Endothelial cell of umbilical vein (primary cell): Measurements from ENCODE around the gene KLHDC9. TPM values are rescaled to one million over a fixed set of nuclear protein-coding genes. Genes with fewer than 3 reads are reported as not detected.

Experiments used
- BruUV-seq: library from RNA; stranded (reverse); fragments of 400-500 nt; replicated peaks from 2 replicates; lab custom pipeline; 2021; lab: Mats Ljungman, UMichigan
- CTCF ChIA-PET: fragments of 300-600, 350-600 bp; sonication (Branson Sonifier 250); formaldehyde crosslinking; loops from one replicate; lab custom pipeline; 2021; ENCODE audit warnings: antibody characterized with exemption, inconsistent platforms; lab: Charles Lee
- POLR2A ChIA-PET: fragments of 300-600, 350-600 bp; sonication (Branson Sonifier 250); formaldehyde crosslinking; loops from one replicate; lab custom pipeline; 2021; ENCODE audit warnings: antibody characterized with exemption, inconsistent platforms; lab: Charles Lee
- DNase-seq: peaks from one replicate; pipeline ENCODE4 v3.0.0-alpha.2; 2011; ENCODE audit warnings: low read depth, low spot score
- FAIRE-seq: peaks from 2 replicates; lab custom pipeline; 2011; peaks lifted over from hg19 to GRCh38; lab: Jason Lieb, UNC
- H2AFZ ChIP-seq: 2 replicates; pipeline ENCODE4 v1.6.0; 2012; ENCODE audit warnings: low read depth, low read length, control low read depth, inconsistent platforms
- H3K27ac ChIP-seq: 2 replicates; pipeline ENCODE4 v1.5.1; 2011; ENCODE audit warnings: low read depth, mild to moderate bottlenecking, control low read depth, low read length, moderate library complexity; ENCODE audit not compliant: insufficient read depth
- H3K27me3 ChIP-seq, 2 experiments: 2 replicates each; pipeline versions ENCODE4 v1.6.0 to v1.6.1; 2011; ENCODE audit warnings: low read length in 2 of 2, mixed read lengths in 1 of 2; ENCODE audit not compliant: control insufficient read depth in 2 of 2, insufficient read depth in 2 of 2
- H3K36me3 ChIP-seq, 2 experiments: 2 replicates in 1 of 2; 3 replicates in 1 of 2; pipeline ENCODE4 v1.5.1; 2011; ENCODE audit warnings: low read length in 2 of 2, mild to moderate bottlenecking in 1 of 2, moderate library complexity in 1 of 2; ENCODE audit not compliant: control insufficient read depth in 2 of 2, insufficient read depth in 2 of 2; ENCODE audit errors: extremely low read depth in 1 of 2
- H3K4me1 ChIP-seq: 3 replicates; pipeline ENCODE4 v1.5.1; 2011; ENCODE audit warnings: mild to moderate bottlenecking, low read length; ENCODE audit not compliant: control insufficient read depth, insufficient read depth; ENCODE audit errors: extremely low read depth
- H3K4me2 ChIP-seq: 2 replicates; pipeline ENCODE4 v1.6.1; 2011; ENCODE audit warnings: low read length, control low read depth, mixed read lengths; ENCODE audit not compliant: insufficient read depth
- H3K4me3 ChIP-seq, 3 experiments: fragments of 200-600 bp in 1 of 3; sonication (generic), shearing (Covaris generic) in 1 of 3; replicated peaks in 1 of 3; 2 replicates each; pipeline ENCODE4 v1.5.1; 2011 to 2016; ENCODE audit warnings: control low read depth in 3 of 3, low read length in 3 of 3, mild to moderate bottlenecking in 2 of 3, inconsistent platforms in 1 of 3, low read depth in 1 of 3, moderate library complexity in 1 of 3; ENCODE audit not compliant: insufficient read depth in 1 of 3
- H3K79me2 ChIP-seq: 2 replicates; pipeline ENCODE4 v1.6.0; 2012; ENCODE audit warnings: low read length, inconsistent platforms; ENCODE audit not compliant: control insufficient read depth, insufficient read depth
- H3K9ac ChIP-seq: replicated peaks from 2 replicates; pipeline ENCODE3; 2011; ENCODE audit warnings: low read length, control low read depth; ENCODE audit not compliant: insufficient read depth; ENCODE audit errors: extremely low read depth
- H3K9me1 ChIP-seq: replicated peaks from 3 replicates; pipeline ENCODE4 v1.6.0; 2011; ENCODE audit warnings: mild to moderate bottlenecking, low read length; ENCODE audit not compliant: control insufficient read depth, insufficient read depth; ENCODE audit errors: extremely low read depth
- H3K9me3 ChIP-seq: replicated peaks from 2 replicates; pipeline ENCODE4 v1.5.1; 2012; ENCODE audit warnings: low read length, inconsistent platforms; ENCODE audit not compliant: control insufficient read depth, insufficient read depth
- H4K20me1 ChIP-seq: replicated peaks from 2 replicates; pipeline ENCODE3; 2011; ENCODE audit warnings: mild to moderate bottlenecking, low read length; ENCODE audit not compliant: control insufficient read depth, insufficient read depth; ENCODE audit errors: extremely low read depth
- EZH2 ChIP-seq: IDR thresholded peaks from 2 replicates; pipeline ENCODE4 v1.6.1; 2012; ENCODE audit warnings: borderline replicate concordance, low read depth, mild to moderate bottlenecking, moderate library complexity, low read length, inconsistent platforms; ENCODE audit not compliant: severe bottlenecking
- FOS ChIP-seq: IDR thresholded peaks from 2 replicates; pipeline ENCODE4 v1.6.1; 2011; ENCODE audit warnings: mild to moderate bottlenecking, low read length, moderate library complexity, borderline replicate concordance; ENCODE audit not compliant: insufficient read depth
- GATA2 ChIP-seq: IDR thresholded peaks from 2 replicates; pipeline ENCODE4 v1.7.0; 2011; ENCODE audit warnings: low read depth, mild to moderate bottlenecking, moderate library complexity, mixed read lengths, low read length; ENCODE audit not compliant: insufficient read length, insufficient read depth
- JUN ChIP-seq: IDR thresholded peaks from 2 replicates; pipeline ENCODE4 v1.6.1; 2011; ENCODE audit warnings: borderline replicate concordance, low read depth; ENCODE audit not compliant: insufficient read length, insufficient read depth
- MYC ChIP-seq: IDR thresholded peaks from one replicate; pipeline ENCODE4 v1.6.1; 2011; ENCODE audit warnings: mild to moderate bottlenecking, low read depth, low read length
- POLR2A ChIP-seq: IDR thresholded peaks from 2 replicates; pipeline ENCODE4 v1.6.1; 2012; ENCODE audit warnings: low read depth, mild to moderate bottlenecking, control low read depth, low read length
- POLR2AphosphoS5 ChIP-seq: IDR thresholded peaks from 2 replicates; pipeline ENCODE4 v1.6.1; 2012; ENCODE audit warnings: low read depth, mild to moderate bottlenecking, control low read depth, low read length, moderate library complexity; ENCODE audit not compliant: insufficient read depth
- dilution Hi-C: fragments of 300-500 bp; cut with MboI; formaldehyde crosslinking; loops from one replicate; pipeline ENCODE4 v1.15.0; 2019; ENCODE audit warnings: low sequenced_read_pairs; ENCODE audit not compliant: extremely low pct_ligation_motif_present
- intact Hi-C: fragments of 100-400 bp; cut with micrococcal nuclease; formaldehyde crosslinking; loops from one replicate; pipeline ENCODE4 v1.10.0; 2022
- polyA plus RNA-seq, 4 experiments: library from polyadenylated mRNA; depleted of rRNA in 3 of 4; stranded (reverse) in 3 of 4; unstranded in 1 of 4; fragments of >200 nt; gene quantifications; 2 replicates each; pipeline versions ENCODE4 v1.2.1 to v1.2.3, GENCODE V29; 2011 to 2012; ENCODE audit warnings: missing spikeins in 1 of 4
- total RNA-seq: library from RNA; stranded (reverse); gene quantifications from 2 replicates; pipeline ENCODE4 v1.2.3, GENCODE V29; 2021
- TF ChIP-seq, protein P1 (sequence below): IDR thresholded peaks from 2 replicates; pipeline ENCODE4 v1.6.1; 2011; ENCODE audit not compliant: insufficient read depth, insufficient read length
- TF ChIP-seq, protein P2 (sequence below), 2 donors: IDR thresholded peaks; 1 replicate in 1 of 2; 2 replicates in 1 of 2; pipeline ENCODE4 v1.5.1; 2011; ENCODE audit warnings: low read length in 2 of 2, mild to moderate bottlenecking in 2 of 2, moderate library complexity in 2 of 2, control low read depth in 1 of 2, inconsistent platforms in 1 of 2, low read depth in 1 of 2; ENCODE audit not compliant: insufficient read depth in 1 of 2; ENCODE audit errors: extremely low read depth in 1 of 2

The KLHDC9 gene
- total and polyA plus RNA-seq, 2 donors (not counting 3 experiments of a cell fraction or from before 2014, with no cell fraction given): 1.1 to 2.6 TPM

DNA sequence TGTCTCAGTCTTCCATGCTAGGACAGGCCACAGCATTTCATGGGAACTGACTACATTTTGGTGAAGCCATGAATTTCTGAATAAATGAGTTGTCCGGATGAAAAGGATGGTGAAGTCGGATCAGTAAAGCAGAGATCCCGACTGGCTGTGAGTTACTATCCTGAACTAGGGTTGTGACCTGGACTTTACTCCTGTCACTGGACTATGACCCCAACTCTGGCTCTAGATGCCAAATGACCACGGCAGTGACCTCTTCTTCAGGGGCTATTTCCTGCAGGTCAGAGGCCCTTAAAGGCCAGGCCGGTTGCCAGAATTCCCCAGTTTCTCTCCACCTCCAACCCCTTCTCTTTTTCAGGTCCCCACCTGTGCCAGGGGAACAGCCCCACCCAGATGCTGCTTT is 7.1 kb upstream of the KLHDC9 start:
- ChIA-PET POLR2A (no interaction called here), CTCF (interaction anchor here (1.1 kb wide), 1 partner anchor 93 kb away, joined by 4 read pairs; no protein-coding TSS in a partner anchor)
- Histone ChIP-seq H3K9ac (no peak overlapping the region), H4K20me1 (no peaks in the 10 kb centered on the region), H3K4me2 (no peak overlapping the region), H3K79me2 (no peaks in the 10 kb centered on the region), H3K9me1 (no peaks in the 10 kb centered on the region), H3K4me3 (no peak overlapping the region), H2AFZ (no peak overlapping the region), H3K4me1 (no peaks in the 10 kb centered on the region), H3K27ac (no peak overlapping the region), H3K27me3 (no peaks in the 10 kb centered on the region), H3K36me3 (no peaks in the 10 kb centered on the region), H3K9me3 (no peaks in the 10 kb centered on the region)
- DNase-seq: no peak
- BruUV-seq: no TSS peak
- dilution Hi-C loops: no loop called here
- intact Hi-C loops: no loop called here
- no peak for FAIRE-seq
- TF ChIP-seq MYC: no peak
- TF ChIP-seq POLR2AphosphoS5: no peak
- TF ChIP-seq, protein P1, sequence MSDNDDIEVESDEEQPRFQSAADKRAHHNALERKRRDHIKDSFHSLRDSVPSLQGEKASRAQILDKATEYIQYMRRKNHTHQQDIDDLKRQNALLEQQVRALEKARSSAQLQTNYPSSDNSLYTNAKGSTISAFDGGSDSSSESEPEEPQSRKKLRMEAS: no peak
- TF ChIP-seq POLR2A: no peak
- TF ChIP-seq GATA2: no peak
- TF ChIP-seq, protein P2, sequence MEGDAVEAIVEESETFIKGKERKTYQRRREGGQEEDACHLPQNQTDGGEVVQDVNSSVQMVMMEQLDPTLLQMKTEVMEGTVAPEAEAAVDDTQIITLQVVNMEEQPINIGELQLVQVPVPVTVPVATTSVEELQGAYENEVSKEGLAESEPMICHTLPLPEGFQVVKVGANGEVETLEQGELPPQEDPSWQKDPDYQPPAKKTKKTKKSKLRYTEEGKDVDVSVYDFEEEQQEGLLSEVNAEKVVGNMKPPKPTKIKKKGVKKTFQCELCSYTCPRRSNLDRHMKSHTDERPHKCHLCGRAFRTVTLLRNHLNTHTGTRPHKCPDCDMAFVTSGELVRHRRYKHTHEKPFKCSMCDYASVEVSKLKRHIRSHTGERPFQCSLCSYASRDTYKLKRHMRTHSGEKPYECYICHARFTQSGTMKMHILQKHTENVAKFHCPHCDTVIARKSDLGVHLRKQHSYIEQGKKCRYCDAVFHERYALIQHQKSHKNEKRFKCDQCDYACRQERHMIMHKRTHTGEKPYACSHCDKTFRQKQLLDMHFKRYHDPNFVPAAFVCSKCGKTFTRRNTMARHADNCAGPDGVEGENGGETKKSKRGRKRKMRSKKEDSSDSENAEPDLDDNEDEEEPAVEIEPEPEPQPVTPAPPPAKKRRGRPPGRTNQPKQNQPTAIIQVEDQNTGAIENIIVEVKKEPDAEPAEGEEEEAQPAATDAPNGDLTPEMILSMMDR (IDR thresholded peaks at IDR 0.05; ENCODE audit: extremely low read depth in 1 of 2, insufficient read depth in 1 of 2, low read depth in 1 of 2, low read length in 2 of 2): no peak
- no peak for TF ChIP-seq EZH2
- TF ChIP-seq FOS: no peak
- no peak for TF ChIP-seq JUN
